AG09309 (cell line): ENCODE results near the gene CHD9.

ENCODE experiments used
- DNase-seq: peaks from one replicate; pipeline ENCODE4 v3.0.0-alpha.2; 2010; ENCODE audit warnings: low read depth
- H3K4me3 ChIP-seq: 2 replicates; pipeline ENCODE4 v1.5.1; 2011; ENCODE audit warnings: mild to moderate bottlenecking, low read depth, low read length, moderate library complexity; ENCODE audit not compliant: control insufficient read depth
- TF ChIP-seq, protein P1 (sequence below): IDR thresholded peaks from 2 replicates; pipeline ENCODE4 v1.5.1; 2011; ENCODE audit warnings: mild to moderate bottlenecking, low read depth, low read length, inconsistent platforms; ENCODE audit not compliant: insufficient read depth, control insufficient read depth; ENCODE audit errors: missing control alignments

Gene CHD9

GRCh38 chr16:53094013-53094630 lies 39.3 kb downstream of the CHD9 start:
- DNase-seq, result no peak
- no peak overlapping the region for H3K4me3 ChIP-seq
- TF ChIP-seq, protein P1, sequence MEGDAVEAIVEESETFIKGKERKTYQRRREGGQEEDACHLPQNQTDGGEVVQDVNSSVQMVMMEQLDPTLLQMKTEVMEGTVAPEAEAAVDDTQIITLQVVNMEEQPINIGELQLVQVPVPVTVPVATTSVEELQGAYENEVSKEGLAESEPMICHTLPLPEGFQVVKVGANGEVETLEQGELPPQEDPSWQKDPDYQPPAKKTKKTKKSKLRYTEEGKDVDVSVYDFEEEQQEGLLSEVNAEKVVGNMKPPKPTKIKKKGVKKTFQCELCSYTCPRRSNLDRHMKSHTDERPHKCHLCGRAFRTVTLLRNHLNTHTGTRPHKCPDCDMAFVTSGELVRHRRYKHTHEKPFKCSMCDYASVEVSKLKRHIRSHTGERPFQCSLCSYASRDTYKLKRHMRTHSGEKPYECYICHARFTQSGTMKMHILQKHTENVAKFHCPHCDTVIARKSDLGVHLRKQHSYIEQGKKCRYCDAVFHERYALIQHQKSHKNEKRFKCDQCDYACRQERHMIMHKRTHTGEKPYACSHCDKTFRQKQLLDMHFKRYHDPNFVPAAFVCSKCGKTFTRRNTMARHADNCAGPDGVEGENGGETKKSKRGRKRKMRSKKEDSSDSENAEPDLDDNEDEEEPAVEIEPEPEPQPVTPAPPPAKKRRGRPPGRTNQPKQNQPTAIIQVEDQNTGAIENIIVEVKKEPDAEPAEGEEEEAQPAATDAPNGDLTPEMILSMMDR, result no peak

GRCh38 chr16:53097190-53097589 lies 42.4 kb downstream of the CHD9 start:
- DNase-seq, result no peak
- TF ChIP-seq, protein P1, result no peak
- H3K4me3 ChIP-seq, result no peak overlapping the region

DNA sequence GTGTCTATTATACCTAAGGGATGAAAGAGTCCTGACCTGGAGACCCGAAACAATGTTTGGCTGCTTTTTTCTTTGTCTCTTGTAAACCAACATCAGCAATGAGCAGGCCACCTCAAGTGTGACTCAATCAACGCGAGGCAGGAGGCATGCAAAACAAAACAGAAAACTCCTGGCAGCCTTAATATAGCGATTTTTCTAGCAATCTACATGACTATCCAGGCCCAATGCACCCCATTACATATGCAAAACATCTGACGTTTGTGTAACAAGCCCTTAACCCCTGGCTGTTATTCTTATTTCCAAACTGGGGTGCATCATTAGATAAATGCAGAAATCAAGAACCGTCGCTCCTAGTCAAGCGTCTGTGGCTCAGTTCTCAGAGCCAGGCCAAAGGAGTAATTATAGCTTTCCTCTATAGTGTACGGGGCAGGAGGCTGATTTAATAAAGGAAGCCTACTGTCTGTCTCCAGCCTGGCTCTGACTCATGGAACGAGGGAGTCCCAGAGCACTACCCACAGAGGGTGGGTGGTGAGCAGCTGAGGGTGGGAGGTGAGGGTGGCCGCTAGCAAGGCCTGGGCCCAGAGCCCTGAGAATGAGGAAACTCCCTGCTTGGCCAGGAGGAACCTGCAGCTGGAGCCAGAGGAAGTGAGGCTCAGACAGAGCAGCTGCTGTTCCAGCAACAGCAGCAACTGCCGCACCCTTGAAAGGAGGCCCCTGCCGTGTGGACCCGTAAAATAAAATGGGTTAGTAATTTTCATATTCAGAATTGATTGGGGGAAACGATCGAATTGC lies 43.9 kb downstream of the CHD9 start:
- no peak for DNase-seq
- H3K4me3 ChIP-seq, result peak overlapping the region; percentile 33
- TF ChIP-seq, protein P1, result no peak

- H3K4me3 ChIP-seq, result peak overlapping the region; percentile 33
- no peak for DNase-seq
- TF ChIP-seq, protein P1, result no peak
Observed at GRCh38 chr16:53099318-53100130, 44.7 kb downstream of the CHD9 start.

DNA sequence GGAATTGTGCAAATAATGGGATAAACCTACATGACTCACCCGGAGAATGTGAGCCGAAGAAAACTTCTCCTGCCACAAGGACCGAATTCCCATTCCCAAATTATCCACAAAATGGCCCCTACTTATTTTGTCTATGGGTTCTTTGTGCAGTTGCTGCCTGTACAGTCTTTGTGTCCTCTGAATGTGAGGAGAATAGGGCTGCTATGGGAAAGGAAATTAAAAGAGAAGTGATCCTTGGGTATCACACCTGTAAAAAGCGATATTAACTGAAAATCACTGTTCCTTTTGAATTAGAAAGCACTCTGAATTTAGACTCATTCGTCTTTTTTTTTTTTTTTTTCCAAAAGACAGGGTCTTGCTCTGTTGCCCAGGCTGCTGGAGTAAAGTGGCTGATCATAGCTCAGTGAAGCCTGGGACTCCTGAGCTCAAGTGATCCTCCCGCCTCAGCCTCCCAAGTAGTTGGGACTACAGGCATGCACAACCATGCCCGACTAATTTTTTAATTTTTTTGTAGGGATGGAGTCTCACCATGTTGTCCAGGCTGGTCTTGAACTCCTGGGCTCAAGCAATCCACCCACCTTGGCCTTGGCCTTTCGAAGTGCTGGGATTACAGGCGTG lies 45.4 kb downstream of the CHD9 start:
- peak overlapping the region; percentile 33 for H3K4me3 ChIP-seq
- TF ChIP-seq, protein P1, result no peak
- no peak for DNase-seq

GRCh38 chr16:53100889-53101288 lies 46.1 kb downstream of the CHD9 start:
- no peak for DNase-seq
- no peak overlapping the region for H3K4me3 ChIP-seq
- TF ChIP-seq, protein P1, result no peak
